Loucy (cell line): ENCODE results near the gene CAMK2A.

Experiments used
- H2AFZ ChIP-seq: fragments of 200-600 bp; sonication (generic); 2 replicates; pipeline ENCODE4 v1.6.0; 2016; ENCODE audit warnings: antibody characterized with exemption, mild to moderate bottlenecking, low read length, moderate library complexity
- H3F3A ChIP-seq: fragments of 200-600 bp; 2 replicates; pipeline ENCODE4 v1.6.0; 2016; ENCODE audit warnings: antibody characterized with exemption, low read depth, mild to moderate bottlenecking
- H3K27me3 ChIP-seq: fragments of 200-600 bp; sonication (generic); 2 replicates; pipeline ENCODE4 v1.6.1; 2014; ENCODE audit warnings: low read length, mild to moderate bottlenecking; ENCODE audit not compliant: insufficient read depth, poor library complexity, severe bottlenecking
- H3K36me3 ChIP-seq: fragments of 200-600 bp; sonication (generic); 2 replicates; pipeline ENCODE4 v1.6.1; 2016; ENCODE audit warnings: low read length; ENCODE audit not compliant: insufficient read depth
- H3K4me1 ChIP-seq: fragments of 200-600 bp; sonication (generic); 2 replicates; pipeline ENCODE4 v1.5.1; 2014; ENCODE audit warnings: low read length, mild to moderate bottlenecking; ENCODE audit not compliant: insufficient read depth, poor library complexity, severe bottlenecking
- H3K4me2 ChIP-seq: fragments of 200-600 bp; sonication (generic); 2 replicates; pipeline ENCODE4 v1.6.0; 2014; ENCODE audit warnings: antibody characterized with exemption, low read length, low read depth, mild to moderate bottlenecking; ENCODE audit not compliant: poor library complexity, severe bottlenecking
- H3K4me3 ChIP-seq: fragments of 200-600 bp; sonication (generic); 2 replicates; pipeline ENCODE4 v1.5.1; 2014; ENCODE audit warnings: low read length, mild to moderate bottlenecking, mixed read lengths; ENCODE audit not compliant: poor library complexity, severe bottlenecking
- H3K79me2 ChIP-seq: fragments of 200-600 bp; sonication (generic); 2 replicates; pipeline ENCODE4 v1.6.1; 2014; ENCODE audit warnings: low read length; ENCODE audit not compliant: insufficient read depth
- H3K9ac ChIP-seq: fragments of 200-600 bp; sonication (generic); 2 replicates; pipeline ENCODE4 v1.6.0; 2014; ENCODE audit warnings: mild to moderate bottlenecking, low read depth, low read length, moderate library complexity; ENCODE audit not compliant: poor library complexity, severe bottlenecking
- H3K9me2 ChIP-seq: fragments of 200-600 bp; sonication (generic); replicated peaks from 2 replicates; pipeline ENCODE4 v1.6.1; 2016; ENCODE audit warnings: low read depth, low read length, mixed read lengths
- H3K9me3 ChIP-seq: fragments of 200-600 bp; sonication (generic); 2 replicates; pipeline ENCODE4 v1.6.1; 2014; ENCODE audit warnings: mild to moderate bottlenecking, antibody characterized with exemption, low read length, low read depth; ENCODE audit not compliant: insufficient read depth
- H4K20me1 ChIP-seq: fragments of 200-600 bp; sonication (generic); 2 replicates; pipeline ENCODE4 v1.6.0; 2014; ENCODE audit warnings: antibody characterized with exemption, low read length, mild to moderate bottlenecking; ENCODE audit not compliant: insufficient read depth, poor library complexity, severe bottlenecking
- EZH2phosphoT487 ChIP-seq: fragments of 200-600 bp; IDR thresholded peaks from 2 replicates; pipeline ENCODE4 v1.6.1; 2018; ENCODE audit warnings: antibody characterized with exemption, mild to moderate bottlenecking, moderate library complexity, borderline replicate concordance
- TF ChIP-seq, protein P1 (sequence below): fragments of 200-600 bp; sonication (generic); conservative IDR thresholded peaks from 2 replicates; pipeline ENCODE4 v1.5.1; 2014; ENCODE audit warnings: mild to moderate bottlenecking, antibody characterized with exemption, low read length

Gene CAMK2A

DNA sequence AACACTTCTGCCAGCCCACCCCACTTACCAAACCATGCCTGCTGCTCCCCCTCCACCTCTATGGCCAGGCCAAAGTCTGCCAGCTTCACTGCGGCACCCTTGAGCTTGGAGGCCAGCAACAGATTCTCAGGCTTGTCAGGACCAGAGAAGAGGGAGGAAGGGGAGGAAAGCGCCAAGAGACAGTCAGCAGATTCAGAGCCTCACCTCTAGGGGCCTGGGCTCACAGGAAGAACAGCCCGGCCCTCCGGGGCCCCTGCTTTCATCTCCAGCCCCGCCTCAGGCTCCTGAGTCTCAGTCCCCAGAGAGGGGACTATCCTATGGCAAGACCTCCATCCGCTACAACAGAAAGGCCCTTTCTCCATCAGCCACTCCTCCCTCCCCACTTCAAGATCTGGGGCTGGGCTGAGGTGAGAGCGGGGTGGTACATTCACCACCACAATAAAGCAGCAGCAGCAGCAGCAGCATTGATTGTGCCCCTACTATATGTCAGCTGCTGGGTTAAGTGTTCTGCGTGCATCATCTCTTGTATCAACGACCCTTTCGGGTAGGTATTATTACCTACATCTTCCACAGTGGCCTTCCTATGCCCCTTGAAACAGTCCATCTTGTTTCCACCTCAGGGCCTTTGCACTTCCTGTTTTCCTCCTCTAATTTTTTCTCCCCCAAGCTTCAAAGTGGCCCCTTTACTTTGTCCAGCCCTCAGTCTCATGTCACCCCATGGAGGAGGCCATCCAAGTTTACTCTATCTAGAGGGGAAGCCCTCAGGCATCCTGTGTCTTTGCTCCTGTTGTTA lies 36.0 kb downstream of the CAMK2A start:
- H3K9me3 ChIP-seq = no peaks in the 10 kb centered on the region
- H2AFZ ChIP-seq = no peak overlapping the region; the same call in 1 of the 2 replicates
- H4K20me1 ChIP-seq = no peaks in the 10 kb centered on the region
- no peak overlapping the region for H3K9ac ChIP-seq
- no peaks in the 10 kb centered on the region for H3K9me2 ChIP-seq
- TF ChIP-seq, protein P1, sequence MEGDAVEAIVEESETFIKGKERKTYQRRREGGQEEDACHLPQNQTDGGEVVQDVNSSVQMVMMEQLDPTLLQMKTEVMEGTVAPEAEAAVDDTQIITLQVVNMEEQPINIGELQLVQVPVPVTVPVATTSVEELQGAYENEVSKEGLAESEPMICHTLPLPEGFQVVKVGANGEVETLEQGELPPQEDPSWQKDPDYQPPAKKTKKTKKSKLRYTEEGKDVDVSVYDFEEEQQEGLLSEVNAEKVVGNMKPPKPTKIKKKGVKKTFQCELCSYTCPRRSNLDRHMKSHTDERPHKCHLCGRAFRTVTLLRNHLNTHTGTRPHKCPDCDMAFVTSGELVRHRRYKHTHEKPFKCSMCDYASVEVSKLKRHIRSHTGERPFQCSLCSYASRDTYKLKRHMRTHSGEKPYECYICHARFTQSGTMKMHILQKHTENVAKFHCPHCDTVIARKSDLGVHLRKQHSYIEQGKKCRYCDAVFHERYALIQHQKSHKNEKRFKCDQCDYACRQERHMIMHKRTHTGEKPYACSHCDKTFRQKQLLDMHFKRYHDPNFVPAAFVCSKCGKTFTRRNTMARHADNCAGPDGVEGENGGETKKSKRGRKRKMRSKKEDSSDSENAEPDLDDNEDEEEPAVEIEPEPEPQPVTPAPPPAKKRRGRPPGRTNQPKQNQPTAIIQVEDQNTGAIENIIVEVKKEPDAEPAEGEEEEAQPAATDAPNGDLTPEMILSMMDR = peak; percentile 24; the same call in 1 of the 2 replicates
- TF ChIP-seq EZH2phosphoT487 = no peak
- H3K4me1 ChIP-seq = peaks cover 11% of the 10 kb centered on the region
- H3K4me3 ChIP-seq = no peak overlapping the region
- H3K36me3 ChIP-seq = no peaks in the 10 kb centered on the region
- no peaks in the 10 kb centered on the region for H3F3A ChIP-seq
- H3K27me3 ChIP-seq = no peaks in the 10 kb centered on the region
- no peaks in the 10 kb centered on the region for H3K79me2 ChIP-seq
- H3K4me2 ChIP-seq = no peak overlapping the region

DNA sequence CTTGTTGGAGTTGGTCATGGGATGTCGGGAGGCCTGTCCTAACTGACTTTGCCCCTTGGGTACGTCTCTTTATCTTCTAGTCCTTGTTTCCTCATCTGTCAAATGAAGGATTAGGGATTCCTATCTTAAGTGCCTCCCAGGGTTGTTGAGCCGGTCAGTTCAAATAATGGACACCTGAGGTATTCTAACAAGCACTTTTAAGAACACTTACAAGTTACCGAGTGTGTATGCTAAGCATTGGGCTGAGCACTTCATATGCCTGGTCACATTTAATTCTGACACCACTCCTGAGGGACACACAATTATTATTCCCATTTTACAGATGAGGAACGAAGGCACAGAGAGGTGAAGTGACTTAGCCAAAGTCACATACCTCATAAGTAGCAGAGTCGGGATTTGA lies 37.1 kb downstream of the CAMK2A start:
- no peaks in the 10 kb centered on the region for H3K27me3 ChIP-seq
- no peak overlapping the region for H3K9ac ChIP-seq
- H3K36me3 ChIP-seq = no peaks in the 10 kb centered on the region
- no peaks in the 10 kb centered on the region for H3K9me2 ChIP-seq
- H3K9me3 ChIP-seq = no peaks in the 10 kb centered on the region
- TF ChIP-seq, protein P1 = no peak
- TF ChIP-seq EZH2phosphoT487 = no peak
- H3K4me3 ChIP-seq = no peak overlapping the region
- H3K79me2 ChIP-seq = no peaks in the 10 kb centered on the region
- H3K4me2 ChIP-seq = no peak overlapping the region
- H2AFZ ChIP-seq = no peak overlapping the region
- H4K20me1 ChIP-seq = no peaks in the 10 kb centered on the region
- H3F3A ChIP-seq = no peaks in the 10 kb centered on the region
- H3K4me1 ChIP-seq = peaks cover 5% of the 10 kb centered on the region

GRCh38 chr5:150251504-150251903 lies 38.1 kb downstream of the CAMK2A start:
- H4K20me1 ChIP-seq = no peaks in the 10 kb centered on the region
- no peaks in the 10 kb centered on the region for H3K9me3 ChIP-seq
- H3K4me1 ChIP-seq = peaks cover 5% of the 10 kb centered on the region
- no peaks in the 10 kb centered on the region for H3K36me3 ChIP-seq
- H3K79me2 ChIP-seq = no peaks in the 10 kb centered on the region
- no peaks in the 10 kb centered on the region for H3K9me2 ChIP-seq
- H3F3A ChIP-seq = no peaks in the 10 kb centered on the region
- no peak overlapping the region for H3K4me2 ChIP-seq
- H3K9ac ChIP-seq = no peak overlapping the region
- no peak overlapping the region for H2AFZ ChIP-seq
- no peak overlapping the region for H3K4me3 ChIP-seq
- no peaks in the 10 kb centered on the region for H3K27me3 ChIP-seq
- TF ChIP-seq EZH2phosphoT487 = no peak
- TF ChIP-seq, protein P1 = no peak
